ENCODE data around the gene NGLY1.

The NGLY1 gene

DNA sequence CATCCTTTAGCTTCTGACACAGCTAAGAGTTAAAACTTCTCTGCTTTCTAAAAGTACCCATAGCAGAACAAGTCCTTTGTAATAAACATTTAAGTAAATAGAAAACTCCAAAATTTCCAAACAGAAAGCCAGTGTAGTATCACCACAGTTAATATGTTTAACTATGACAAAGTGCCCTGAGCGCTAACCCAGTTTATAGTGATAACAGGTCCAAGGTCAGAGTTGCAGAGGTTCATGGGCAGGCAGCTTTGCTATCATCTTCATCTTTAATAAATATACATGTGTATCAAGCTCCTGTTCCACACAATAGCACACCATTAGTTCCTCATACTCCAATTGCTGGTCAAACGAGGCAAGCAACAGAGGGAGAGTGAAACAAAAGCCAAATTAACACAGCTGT, 106.1 kb downstream of the NGLY1 start:
- no peak overlapping the region for H3K4me3 ChIP-seq (ENCODE audit: low read depth, low read length, poor library complexity, severe bottlenecking)
- H3K9me2 ChIP-seq (ENCODE audit: low read depth, low read length), result no peaks in the 10 kb centered on the region
- no peak for TF ChIP-seq CTCF (IDR thresholded peaks at IDR 0.05; ENCODE audit: low read length)
- TF ChIP-seq EZH2 (IDR thresholded peaks at IDR 0.05; ENCODE audit: borderline replicate concordance, low read length), result no peak
- no peaks in the 10 kb centered on the region for H3K27me3 ChIP-seq (ENCODE audit: insufficient read depth, low read length)
- no peak overlapping the region for H3K4me2 ChIP-seq (ENCODE audit: low read length)
- H2AFZ ChIP-seq (ENCODE audit: low read length), result no peak overlapping the region
- H3K79me2 ChIP-seq (ENCODE audit: insufficient read depth, low read length), result no peaks in the 10 kb centered on the region
- no peaks in the 10 kb centered on the region for H3F3A ChIP-seq (ENCODE audit: insufficient read depth, low read length)
- no peaks in the 10 kb centered on the region for H3K4me1 ChIP-seq (ENCODE audit: insufficient read depth, low read length, severe bottlenecking)
- H3K9ac ChIP-seq (ENCODE audit: low read length), result no peak overlapping the region
- H3K36me3 ChIP-seq (ENCODE audit: insufficient read depth, low read length), result no peaks in the 10 kb centered on the region
- no peak overlapping the region for H3K27ac ChIP-seq (ENCODE audit: low read depth, low read length, poor library complexity, severe bottlenecking)
- H3K9me3 ChIP-seq (ENCODE audit: low read length), result peaks cover 5% of the 10 kb centered on the region; the same call in 1 of the 2 replicates
- no peaks in the 10 kb centered on the region for H4K20me1 ChIP-seq (ENCODE audit: insufficient read depth, low read length)

DNA sequence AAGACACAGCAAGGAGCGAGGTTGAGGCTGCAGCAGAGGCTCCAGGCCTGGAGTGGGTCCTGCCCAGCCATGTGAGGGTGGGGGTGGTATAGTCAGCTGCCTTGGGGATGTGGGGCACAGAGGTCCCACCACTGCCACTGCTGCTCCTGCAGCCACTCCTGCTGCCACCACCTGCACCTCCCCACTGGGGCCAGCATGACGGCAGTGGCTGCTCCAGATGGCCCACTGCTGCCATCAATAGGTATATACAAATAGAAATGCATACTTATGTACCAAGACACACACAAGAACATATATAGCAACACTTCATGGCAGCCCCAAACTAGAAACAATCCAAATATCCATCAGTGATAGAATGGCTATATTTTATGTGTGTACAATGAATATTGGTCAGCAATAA, 108.6 kb downstream of the NGLY1 start:
- no peak overlapping the region for H3K27ac ChIP-seq (ENCODE audit: low read depth, low read length, poor library complexity, severe bottlenecking)
- no peaks in the 10 kb centered on the region for H3K27me3 ChIP-seq (ENCODE audit: insufficient read depth, low read length)
- no peak for TF ChIP-seq EZH2 (IDR thresholded peaks at IDR 0.05; ENCODE audit: borderline replicate concordance, low read length)
- TF ChIP-seq CTCF (IDR thresholded peaks at IDR 0.05; ENCODE audit: low read length), result no peak
- no peaks in the 10 kb centered on the region for H3K9me2 ChIP-seq (ENCODE audit: low read depth, low read length)
- no peak overlapping the region for H3K4me2 ChIP-seq (ENCODE audit: low read length)
- no peak overlapping the region for H2AFZ ChIP-seq (ENCODE audit: low read length)
- H3K9ac ChIP-seq (ENCODE audit: low read length), result no peak overlapping the region
- H3K4me1 ChIP-seq (ENCODE audit: insufficient read depth, low read length, severe bottlenecking), result no peaks in the 10 kb centered on the region
- H3K4me3 ChIP-seq (ENCODE audit: low read depth, low read length, poor library complexity, severe bottlenecking), result no peak overlapping the region
- peaks cover 5% of the 10 kb centered on the region; the same call in 1 of the 2 replicates for H3K9me3 ChIP-seq (ENCODE audit: low read length)
- no peaks in the 10 kb centered on the region for H3K36me3 ChIP-seq (ENCODE audit: insufficient read depth, low read length)
- no peaks in the 10 kb centered on the region for H4K20me1 ChIP-seq (ENCODE audit: insufficient read depth, low read length)
- no peaks in the 10 kb centered on the region for H3K79me2 ChIP-seq (ENCODE audit: insufficient read depth, low read length)
- H3F3A ChIP-seq (ENCODE audit: insufficient read depth, low read length), result no peaks in the 10 kb centered on the region

DNA sequence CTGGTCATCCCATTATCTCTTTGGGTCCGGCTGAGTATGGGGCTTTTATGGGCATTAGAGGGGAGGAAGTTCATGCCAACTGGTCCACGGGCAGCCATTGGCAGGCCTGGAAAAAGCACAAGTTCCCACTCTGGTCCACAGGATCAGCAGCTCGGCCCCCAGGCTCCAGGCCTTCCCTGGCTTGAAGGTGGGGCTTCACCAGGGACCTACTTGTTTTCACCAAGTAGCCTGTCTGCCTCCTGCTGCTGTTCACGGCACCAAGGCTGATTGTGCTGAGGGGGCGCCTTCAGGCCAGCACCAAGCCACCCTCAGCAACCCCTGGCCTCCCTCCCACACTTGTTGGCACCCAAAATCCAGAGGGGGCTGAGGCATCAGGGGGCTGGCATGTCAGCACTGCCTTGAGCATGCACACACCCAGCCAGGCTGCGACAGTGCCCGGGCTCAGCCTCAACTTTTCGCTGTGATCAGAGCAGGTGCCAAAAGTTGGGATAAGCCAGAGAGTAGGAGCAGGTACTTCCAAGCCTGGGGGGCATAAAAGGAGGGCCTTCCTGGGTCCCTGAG, 109.4 kb downstream of the NGLY1 start:
- Histone ChIP-seq H3K4me1 (ENCODE audit: insufficient read depth, low read length, severe bottlenecking) (no peaks in the 10 kb centered on the region), H3K4me2 (ENCODE audit: low read length) (no peak overlapping the region), H2AFZ (ENCODE audit: low read length) (no peak overlapping the region), H3K79me2 (ENCODE audit: insufficient read depth, low read length) (no peaks in the 10 kb centered on the region), H3K36me3 (ENCODE audit: insufficient read depth, low read length) (no peaks in the 10 kb centered on the region), H3K9me2 (ENCODE audit: low read depth, low read length) (no peaks in the 10 kb centered on the region), H3K4me3 (ENCODE audit: low read depth, low read length, poor library complexity, severe bottlenecking) (no peak overlapping the region), H3K27ac (ENCODE audit: low read depth, low read length, poor library complexity, severe bottlenecking) (no peak overlapping the region), H3K27me3 (ENCODE audit: insufficient read depth, low read length) (no peaks in the 10 kb centered on the region), H4K20me1 (ENCODE audit: insufficient read depth, low read length) (no peaks in the 10 kb centered on the region), H3K9me3 (ENCODE audit: low read length) (peaks cover 5% of the 10 kb centered on the region; the same call in 1 of the 2 replicates), H3F3A (ENCODE audit: insufficient read depth, low read length) (no peaks in the 10 kb centered on the region), H3K9ac (ENCODE audit: low read length) (no peak overlapping the region)
- TF ChIP-seq CTCF (IDR thresholded peaks at IDR 0.05; ENCODE audit: low read length), result no peak
